ENCODE measurements around the gene POLR2C.

DNA sequence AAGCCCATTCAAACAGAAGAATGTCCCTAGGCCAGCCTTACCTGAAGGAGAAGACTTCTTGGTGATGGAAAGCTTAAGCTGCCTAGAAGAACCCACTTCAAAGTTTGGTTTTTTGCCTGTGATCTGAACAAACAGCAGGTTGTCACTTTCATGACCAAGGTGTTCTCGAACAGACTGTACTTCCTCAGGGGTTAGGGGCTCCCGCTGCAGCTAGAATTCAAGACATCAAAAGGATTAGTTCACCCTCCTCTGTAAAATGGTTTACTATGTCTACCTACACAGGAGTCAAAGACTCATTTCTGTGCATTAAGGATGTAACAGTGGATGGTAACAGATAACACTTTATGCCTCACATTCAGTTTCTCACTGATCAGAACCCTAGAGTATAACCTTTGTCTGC, 28.5 kb upstream of the POLR2C start:
- TF ChIP-seq, protein P1, sequence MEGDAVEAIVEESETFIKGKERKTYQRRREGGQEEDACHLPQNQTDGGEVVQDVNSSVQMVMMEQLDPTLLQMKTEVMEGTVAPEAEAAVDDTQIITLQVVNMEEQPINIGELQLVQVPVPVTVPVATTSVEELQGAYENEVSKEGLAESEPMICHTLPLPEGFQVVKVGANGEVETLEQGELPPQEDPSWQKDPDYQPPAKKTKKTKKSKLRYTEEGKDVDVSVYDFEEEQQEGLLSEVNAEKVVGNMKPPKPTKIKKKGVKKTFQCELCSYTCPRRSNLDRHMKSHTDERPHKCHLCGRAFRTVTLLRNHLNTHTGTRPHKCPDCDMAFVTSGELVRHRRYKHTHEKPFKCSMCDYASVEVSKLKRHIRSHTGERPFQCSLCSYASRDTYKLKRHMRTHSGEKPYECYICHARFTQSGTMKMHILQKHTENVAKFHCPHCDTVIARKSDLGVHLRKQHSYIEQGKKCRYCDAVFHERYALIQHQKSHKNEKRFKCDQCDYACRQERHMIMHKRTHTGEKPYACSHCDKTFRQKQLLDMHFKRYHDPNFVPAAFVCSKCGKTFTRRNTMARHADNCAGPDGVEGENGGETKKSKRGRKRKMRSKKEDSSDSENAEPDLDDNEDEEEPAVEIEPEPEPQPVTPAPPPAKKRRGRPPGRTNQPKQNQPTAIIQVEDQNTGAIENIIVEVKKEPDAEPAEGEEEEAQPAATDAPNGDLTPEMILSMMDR (IDR thresholded peaks at IDR 0.05), result no peak
- no peak for TF ChIP-seq POLR2A (IDR thresholded peaks at IDR 0.05)

All from body of pancreas (tissue), 4 donors.